ENCODE data around the gene FXYD5.
A peak's percentile ranks its signal among the peaks of the same experiment; 100 is the strongest.

FXYD5 gene

GRCh38 chr19:35219008-35219407 is 64.5 kb downstream of the FXYD5 start:
- H3K36me3 ChIP-seq: no peaks in the 10 kb centered on the region
- H3K9ac ChIP-seq: no peak overlapping the region
- no peak for TF ChIP-seq Cebpa-rat (IDR thresholded peaks at IDR 0.05)
- peaks cover 44 to 80% (median 55%) of the 10 kb centered on the region in 10 experiments for H3K4me1 ChIP-seq
- H3K4me3 ChIP-seq: no peak overlapping the region
- H3K9me3 ChIP-seq (replicated peaks in 1 of 11): peaks cover 10 to 44% (median 28%) of the 10 kb centered on the region in 11 experiments; a peak in 20 of 22 replicates
- H3K4me2 ChIP-seq: peak overlapping the region in 2 of 11 experiments; percentile 31 to 47; a peak in 3 of 22 replicates
- H3K27me3 ChIP-seq: no peaks in the 10 kb centered on the region
- no peaks in the 10 kb centered on the region for H4K20me1 ChIP-seq
- H3K27ac ChIP-seq: no peak overlapping the region
